OCI-M1 (cell line): ENCODE measurements around the gene SCAMP5.

Experiments
- DNase-seq: peaks from one replicate; lab custom pipeline; 2025; lab: John Stamatoyannopoulos, UW

Gene SCAMP5

DNA sequence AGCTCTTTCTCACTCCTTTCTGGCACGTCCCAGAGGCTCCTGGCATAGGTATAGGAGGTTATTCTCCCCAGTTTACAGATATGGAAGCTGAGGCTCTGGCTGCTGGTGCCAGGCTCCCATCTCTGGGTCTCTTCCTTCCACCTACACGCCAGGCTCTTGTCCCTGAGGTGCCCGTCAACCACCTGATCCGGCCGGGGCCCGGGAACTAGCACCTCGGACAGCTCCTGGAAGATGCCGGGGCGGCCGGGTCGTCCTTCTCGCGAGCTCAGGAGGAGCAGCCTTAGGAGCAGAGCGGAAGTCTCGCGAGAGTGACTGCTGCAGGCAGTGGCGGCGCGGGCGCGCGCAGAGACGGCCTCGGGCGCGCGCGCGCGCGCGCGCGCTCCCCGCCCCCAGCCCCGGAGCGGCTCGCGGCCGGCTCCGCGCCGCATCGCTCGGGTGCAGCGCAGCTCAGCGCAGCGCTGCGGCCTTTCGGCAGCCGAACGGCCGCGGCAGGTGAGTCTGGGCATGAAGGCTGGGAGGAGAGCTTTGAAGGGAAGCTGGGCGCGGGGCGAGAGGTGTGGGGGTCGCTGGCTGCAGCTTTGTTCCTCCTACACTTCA lies at the start of gene SCAMP5:
Gene SCAMP5 (plus strand): TSS at position 382 of the 597 bp plus-strand sequence. CDS start 16,277 bp downstream, outside the sequence.
- DNase-seq, result peak; percentile 95

DNA sequence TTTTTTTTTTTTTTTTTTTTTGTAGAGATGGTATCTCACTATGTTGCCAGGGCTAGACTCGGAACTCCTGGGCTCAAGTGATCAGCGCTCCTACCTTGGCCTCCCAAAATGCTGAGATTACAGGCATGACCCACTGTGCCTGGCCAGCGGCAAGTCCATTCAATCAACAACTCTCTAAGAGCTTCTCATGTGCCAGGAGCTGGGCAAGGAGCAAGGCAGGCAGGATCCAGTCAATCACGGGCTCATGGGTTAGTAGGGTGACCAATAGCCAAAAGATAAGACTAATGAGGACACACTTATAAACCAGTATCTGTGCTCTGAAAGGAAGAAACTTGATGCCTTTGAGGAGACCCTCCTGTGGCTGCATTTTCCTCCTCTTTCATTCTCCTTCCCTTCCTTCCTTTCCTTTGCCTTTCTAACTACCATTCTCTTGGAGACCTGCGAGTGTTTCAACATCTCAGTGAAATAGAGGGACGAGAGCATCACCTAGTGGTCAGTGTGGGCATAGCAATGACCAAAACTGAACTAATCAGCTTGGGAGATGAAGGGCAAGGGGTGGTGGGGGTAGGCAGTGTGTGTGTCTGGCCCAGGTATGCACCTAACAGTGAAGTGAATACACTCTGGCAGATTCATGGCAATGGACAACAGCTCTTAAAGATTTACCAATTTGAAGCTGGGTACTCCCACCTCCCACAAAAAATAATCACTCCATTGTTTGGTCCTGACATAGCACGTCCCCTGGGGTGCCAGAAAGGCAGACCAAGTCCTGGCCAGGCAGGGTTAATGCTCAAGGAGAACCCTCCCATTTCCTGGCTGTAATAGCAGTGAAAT lies 45.1 kb upstream of the SCAMP5 start:
- peak; percentile 91 for DNase-seq

GRCh38 chr15:74951006-74951405 lies 44.4 kb upstream of the SCAMP5 start:
- no peak for DNase-seq

- peak; percentile 97 for DNase-seq
Measured at GRCh38 chr15:74954515-74954914, 40.8 kb upstream of the SCAMP5 start.

DNA sequence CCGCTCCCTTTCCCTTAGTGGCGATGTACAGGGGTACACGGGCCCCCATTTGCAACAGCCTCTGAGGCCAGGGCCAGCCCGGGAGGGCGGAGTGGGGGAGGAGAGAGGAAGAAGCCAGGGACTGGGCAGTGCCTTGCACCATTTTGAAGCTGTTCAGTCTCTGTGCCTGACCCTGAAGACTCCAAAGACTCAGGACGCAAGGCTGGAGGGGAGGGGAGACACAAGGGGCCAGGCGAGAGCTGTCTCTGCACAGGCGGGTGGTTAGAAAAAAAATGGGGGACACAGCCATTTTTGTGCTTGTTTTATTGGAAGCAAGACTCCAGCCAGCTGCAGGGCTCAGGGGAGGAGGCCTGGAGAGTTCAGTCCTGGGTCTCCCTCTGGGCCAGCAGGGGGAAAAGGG lies 40.3 kb upstream of the SCAMP5 start:
- DNase-seq, result no peak

- no peak for DNase-seq
Measured at GRCh38 chr15:74955796-74956647, 39.3 kb upstream of the SCAMP5 start.

GRCh38 chr15:74956648-74957475 lies 38.5 kb upstream of the SCAMP5 start, which contains the start of gene RPP25:
Gene RPP25 (minus strand): TSS chr15:74956772. CDS start chr15:74956583, 189 bp downstream.
- DNase-seq, result peak; percentile 44

- DNase-seq, result no peak
Measured at GRCh38 chr15:74957476-74958035, 37.8 kb upstream of the SCAMP5 start.

- DNase-seq, result no peak
Measured at GRCh38 chr15:74958320-74958907, 36.9 kb upstream of the SCAMP5 start.

GRCh38 chr15:74958908-74959585 lies 36.3 kb upstream of the SCAMP5 start:
- DNase-seq, result no peak

DNA sequence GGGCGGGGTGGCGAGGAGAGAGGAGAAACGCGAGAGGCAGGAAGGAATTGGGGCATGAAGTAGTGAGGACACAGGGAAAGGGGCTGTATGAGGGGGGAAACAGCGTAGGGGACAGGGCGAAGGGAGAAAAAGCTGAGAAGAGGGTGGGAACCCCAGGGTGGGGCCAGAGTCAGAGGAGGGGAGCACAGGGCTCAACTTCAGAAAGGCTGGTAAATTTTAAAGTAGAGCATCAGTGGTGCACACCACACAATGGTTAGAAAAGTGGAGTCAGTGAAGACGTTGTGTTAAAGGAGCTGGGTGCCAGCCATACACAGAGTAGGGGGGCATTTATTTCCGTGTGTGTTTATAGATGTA lies 35.8 kb upstream of the SCAMP5 start:
- DNase-seq, result no peak

DNA sequence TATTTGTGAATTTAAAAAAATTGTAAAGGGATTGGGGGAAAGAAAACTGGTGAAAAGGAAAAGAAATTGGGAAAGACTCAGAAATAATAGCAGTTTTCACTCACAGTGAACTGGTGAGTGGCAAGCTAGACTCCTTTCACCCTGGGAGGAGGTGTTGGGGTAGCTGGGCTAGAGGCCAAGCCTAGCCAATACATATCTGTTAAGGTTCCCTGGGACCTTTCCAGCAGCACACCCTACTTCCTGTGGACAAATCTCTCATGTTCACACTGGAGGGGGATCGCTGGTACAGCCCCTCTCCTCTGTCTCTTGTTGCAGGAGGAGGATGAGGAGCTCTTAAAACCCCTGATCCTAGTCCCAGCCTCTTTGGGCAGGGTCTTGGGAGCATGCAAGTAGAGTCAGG lies 35.1 kb upstream of the SCAMP5 start:
- DNase-seq, result no peak

DNA sequence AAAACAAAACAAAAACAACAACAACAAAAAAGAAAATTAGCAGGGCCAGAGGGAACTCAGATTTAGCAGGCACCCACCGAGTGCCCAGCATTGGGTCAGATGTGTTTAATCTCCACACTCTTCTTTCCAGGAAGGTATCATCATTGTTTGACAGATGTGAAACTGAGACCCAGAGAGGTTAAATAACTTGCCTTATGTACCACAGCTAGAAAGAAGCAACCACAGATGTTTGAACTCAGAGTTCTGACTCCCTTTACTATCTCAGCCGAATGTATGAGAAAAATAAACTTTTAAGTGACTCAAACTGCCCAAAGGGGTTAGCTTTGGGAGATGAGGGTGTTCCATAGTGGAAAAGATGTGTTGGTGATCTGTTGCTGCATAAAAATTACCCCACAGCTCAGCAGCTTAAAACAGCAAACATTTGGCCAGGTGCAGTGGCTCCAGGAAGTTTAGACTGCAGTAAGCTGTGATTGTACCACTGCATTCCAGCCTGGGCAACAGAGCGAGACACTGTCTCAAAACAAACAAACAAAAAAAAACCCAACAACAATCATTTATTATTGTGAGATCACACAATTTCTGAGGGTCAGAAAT lies 34.3 kb upstream of the SCAMP5 start:
- DNase-seq, result no peak

DNA sequence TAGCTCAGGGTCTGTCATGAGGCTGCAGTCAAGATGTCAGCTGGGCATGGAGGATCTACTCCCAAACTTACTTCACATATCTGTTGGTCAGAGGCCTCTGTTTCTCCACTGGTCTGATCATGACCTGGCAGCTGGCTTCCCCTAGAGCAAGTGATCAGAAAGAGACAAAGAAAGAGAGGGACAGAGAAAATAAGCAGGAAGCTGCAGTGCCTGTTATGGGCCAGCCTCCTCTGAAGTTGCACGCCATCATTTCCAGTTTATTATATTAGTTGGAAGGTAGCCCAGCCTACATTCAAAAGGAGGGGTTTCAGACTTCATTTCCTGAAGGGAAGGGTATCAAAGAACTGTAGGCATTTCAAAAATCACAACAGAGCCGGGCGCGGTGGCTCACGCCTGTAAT lies 33.7 kb upstream of the SCAMP5 start:
- DNase-seq, result no peak

- no peak for DNase-seq
Measured at GRCh38 chr15:74962219-74962618, 33.1 kb upstream of the SCAMP5 start.

DNA sequence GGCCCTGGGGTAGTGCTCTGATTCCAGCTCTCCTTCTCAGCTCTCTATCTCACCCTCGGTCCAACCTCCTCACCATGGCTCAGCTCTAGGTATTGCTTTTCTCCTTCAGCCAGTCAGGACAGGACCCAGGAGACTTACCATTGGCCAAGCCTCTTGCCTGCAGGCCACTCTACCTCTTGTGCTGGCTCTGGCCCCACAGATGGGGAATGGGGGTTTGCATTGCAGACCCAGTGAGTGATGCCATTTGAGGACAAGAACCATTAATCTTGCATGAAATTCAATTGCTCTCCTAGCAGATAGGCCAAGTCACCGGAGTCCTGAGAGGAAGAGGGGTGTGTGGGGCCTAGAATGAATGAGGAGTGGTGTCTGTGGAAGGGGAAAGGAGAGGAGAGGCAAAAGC lies 32.7 kb upstream of the SCAMP5 start:
- no peak for DNase-seq

DNA sequence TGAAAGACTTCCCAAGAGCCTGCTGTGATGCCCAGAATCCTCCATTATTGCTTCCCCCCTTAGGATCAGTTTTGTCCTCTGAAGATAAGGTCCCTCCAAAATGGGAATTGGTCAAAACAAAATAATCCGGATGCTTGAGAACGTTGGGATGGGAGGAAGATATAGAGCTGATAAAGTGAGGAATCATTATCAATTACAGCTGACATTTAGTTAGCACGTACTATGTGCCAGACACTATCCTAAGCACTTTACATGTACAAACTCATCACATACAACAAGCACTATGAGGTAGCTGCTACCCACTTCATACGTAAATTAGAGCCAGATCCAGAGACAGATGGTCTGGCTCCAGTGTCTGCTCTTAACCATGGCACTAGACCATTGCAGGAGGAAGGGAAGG lies 32.1 kb upstream of the SCAMP5 start:
- no peak for DNase-seq

GRCh38 chr15:74964794-74965193 lies 30.6 kb upstream of the SCAMP5 start:
- no peak for DNase-seq

DNA sequence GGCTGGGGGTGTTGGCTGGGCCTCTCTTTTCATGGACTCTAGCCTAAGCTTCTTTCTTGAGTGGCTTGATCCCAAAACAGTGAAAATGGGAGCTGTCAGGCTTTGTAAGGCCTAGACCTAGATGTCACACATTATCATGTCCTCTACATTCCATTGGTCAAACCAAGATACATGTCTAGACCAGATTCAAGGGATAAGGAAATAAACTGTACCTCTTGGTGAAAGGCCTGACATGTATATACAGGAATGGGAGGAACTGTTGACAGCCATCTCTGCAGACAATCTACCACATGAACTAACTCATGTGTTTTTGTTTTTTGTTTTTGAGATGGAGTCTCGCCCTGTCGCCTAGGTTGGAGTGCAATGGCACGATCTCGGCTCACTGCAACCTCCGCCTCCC lies 27.7 kb upstream of the SCAMP5 start:
- DNase-seq, result no peak

DNA sequence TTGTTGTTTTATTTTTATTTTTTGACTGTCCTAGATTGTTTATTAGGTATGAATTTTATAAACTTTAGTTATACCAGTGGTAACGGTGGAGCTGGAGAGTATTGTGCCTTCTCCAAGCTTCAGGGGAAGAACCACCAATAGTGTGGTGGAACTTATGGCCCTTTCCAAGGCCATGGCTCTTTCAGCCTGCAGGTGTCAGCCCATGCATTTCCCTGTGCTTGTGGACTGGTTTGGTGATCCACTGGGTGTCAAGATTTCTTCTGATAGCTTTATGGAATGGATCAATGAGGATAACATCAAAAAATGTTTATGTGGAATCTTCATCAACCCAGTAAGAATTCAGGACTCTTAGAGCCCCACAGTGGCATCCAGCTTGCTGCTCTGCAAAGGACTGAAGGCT lies 19.2 kb upstream of the SCAMP5 start:
- no peak for DNase-seq
